Measurements from ENCODE around the gene CYP2W1. TPM values are rescaled to one million over a fixed set of nuclear protein-coding genes. Genes with fewer than 3 reads are reported as not detected.

Gene CYP2W1
- total RNA-seq, 1 donor from 2014 or later, result not detected

DNA sequence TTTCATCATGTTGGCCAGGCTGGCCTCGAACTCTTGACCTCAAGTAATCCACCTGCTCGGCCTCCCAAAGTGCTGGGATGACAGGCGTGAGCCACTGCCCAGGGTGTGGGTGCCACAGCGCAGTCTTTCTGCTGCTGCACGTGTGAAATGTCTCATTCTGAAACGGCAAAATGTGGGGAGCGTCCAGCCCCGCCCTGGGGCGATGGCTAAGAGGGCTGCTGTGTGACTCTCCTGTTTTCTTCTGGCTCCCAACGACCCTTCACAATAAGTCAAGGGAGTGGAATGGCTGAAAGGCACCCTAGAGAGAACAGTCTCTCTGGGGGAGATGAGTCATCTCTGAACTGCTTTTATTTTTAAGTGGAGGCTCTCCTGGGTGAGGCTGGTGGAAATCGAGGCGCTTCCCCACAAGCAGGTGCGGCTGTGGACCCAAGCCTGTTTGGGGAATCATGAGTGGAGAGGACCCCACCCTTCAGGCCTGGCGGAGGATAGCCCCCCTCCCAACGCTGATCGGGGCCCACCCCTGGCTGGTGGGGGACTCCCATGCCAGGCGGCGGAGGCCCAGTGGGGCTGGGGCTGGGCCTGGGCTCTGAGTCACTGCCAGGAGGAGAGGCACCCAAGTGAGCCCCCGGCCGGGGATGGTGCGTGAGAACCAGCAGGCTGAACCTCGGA, 46.5 kb upstream of the CYP2W1 start:
- no peak overlapping the region for H3K27ac Mint-ChIP-seq (ENCODE audit: unreplicated experiment)

DNA sequence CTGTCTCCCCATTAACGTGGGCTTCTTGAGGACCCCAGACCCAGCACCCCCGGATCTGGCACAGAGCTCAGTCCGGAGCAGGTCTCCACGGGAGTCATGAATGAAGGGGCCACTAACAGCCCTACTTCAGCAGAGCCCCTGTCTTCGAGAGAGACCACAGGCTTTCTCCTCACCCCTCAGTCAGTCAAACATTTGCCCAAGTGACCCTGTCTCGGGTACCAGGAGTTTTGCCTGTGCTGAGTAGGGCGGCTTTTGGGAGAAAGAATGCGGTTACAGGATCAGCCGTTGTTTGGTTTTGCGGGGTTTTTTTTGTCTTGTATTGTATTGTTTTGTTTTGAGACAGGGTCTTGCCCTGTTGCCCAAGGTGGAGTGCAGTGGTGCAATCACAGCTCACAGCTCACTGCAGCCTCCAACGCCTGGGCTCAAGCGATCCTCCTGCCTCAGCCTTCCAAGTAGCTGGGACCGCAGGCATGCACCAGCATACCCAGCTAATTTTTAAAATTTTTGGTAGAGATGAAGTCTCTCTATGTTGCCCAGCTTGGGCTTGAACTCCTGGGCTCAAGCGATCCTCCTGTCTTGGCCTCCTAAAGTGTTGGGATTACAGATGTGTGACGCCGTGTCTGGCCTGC, 45.0 kb upstream of the CYP2W1 start:
- Mint-ChIP-seq H3K27me3 (ENCODE audit: unreplicated experiment) (peaks cover 5% of the 10 kb centered on the region), H3K9me3 (ENCODE audit: unreplicated experiment) (no peaks in the 10 kb centered on the region), H3K27ac (ENCODE audit: unreplicated experiment) (no peak overlapping the region), H3K4me1 (ENCODE audit: unreplicated experiment) (no peaks in the 10 kb centered on the region), H3K4me3 (ENCODE audit: unreplicated experiment) (no peak overlapping the region), H3K36me3 (ENCODE audit: low read depth, unreplicated experiment) (peaks cover 6% of the 10 kb centered on the region)
- DNase-seq (ENCODE audit: low spot score), result no peak
- TF ChIP-seq, protein P1, sequence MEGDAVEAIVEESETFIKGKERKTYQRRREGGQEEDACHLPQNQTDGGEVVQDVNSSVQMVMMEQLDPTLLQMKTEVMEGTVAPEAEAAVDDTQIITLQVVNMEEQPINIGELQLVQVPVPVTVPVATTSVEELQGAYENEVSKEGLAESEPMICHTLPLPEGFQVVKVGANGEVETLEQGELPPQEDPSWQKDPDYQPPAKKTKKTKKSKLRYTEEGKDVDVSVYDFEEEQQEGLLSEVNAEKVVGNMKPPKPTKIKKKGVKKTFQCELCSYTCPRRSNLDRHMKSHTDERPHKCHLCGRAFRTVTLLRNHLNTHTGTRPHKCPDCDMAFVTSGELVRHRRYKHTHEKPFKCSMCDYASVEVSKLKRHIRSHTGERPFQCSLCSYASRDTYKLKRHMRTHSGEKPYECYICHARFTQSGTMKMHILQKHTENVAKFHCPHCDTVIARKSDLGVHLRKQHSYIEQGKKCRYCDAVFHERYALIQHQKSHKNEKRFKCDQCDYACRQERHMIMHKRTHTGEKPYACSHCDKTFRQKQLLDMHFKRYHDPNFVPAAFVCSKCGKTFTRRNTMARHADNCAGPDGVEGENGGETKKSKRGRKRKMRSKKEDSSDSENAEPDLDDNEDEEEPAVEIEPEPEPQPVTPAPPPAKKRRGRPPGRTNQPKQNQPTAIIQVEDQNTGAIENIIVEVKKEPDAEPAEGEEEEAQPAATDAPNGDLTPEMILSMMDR (IDR thresholded peaks at IDR 0.05; ENCODE audit: unreplicated experiment), result no peak

More for the DNA sequence above, 46.5 kb upstream of the CYP2W1 start:
- Mint-ChIP-seq H3K4me3 (ENCODE audit: unreplicated experiment) (no peak overlapping the region), H3K27me3 (ENCODE audit: unreplicated experiment) (no peaks in the 10 kb centered on the region), H3K4me1 (ENCODE audit: unreplicated experiment) (no peaks in the 10 kb centered on the region), H3K9me3 (ENCODE audit: unreplicated experiment) (no peaks in the 10 kb centered on the region), H3K36me3 (ENCODE audit: low read depth, unreplicated experiment) (no peaks in the 10 kb centered on the region)
- DNase-seq (ENCODE audit: low spot score), result no peak
- TF ChIP-seq, protein P1 (IDR thresholded peaks at IDR 0.05; ENCODE audit: unreplicated experiment), result no peak

DNA sequence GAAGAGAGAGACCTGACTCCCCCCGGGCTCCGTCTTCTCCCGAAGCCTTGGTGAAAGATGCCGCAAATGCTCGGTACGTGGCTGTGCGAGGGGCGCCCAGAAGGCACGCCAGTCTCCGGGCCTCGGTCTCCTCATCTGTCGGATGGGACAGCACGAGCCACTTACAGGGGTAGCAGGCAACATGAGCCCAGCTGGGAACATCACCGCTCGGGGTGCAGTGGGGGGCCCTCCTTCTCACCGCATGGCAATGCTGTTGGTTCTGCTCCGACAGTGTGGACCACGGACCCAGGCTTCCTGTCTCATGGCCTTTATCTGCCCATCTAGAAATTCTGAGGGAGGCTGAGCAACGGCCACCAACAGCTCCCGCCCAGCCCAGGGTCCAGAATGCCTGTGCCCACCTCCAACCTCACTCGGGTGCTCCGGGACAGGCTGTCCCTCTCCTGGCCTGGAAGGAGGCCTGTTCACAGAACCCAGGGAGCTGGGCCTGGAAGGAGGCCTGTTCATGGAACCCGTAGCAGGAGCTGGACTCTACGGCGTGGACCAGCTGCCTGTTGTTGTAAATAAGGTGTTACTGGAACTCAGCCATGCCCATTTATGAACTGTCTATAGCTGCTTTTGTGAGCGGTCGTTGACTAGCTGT, 44.3 kb upstream of the CYP2W1 start:
- no peak overlapping the region for H3K27ac Mint-ChIP-seq (ENCODE audit: unreplicated experiment)
- peaks cover 5% of the 10 kb centered on the region for H3K27me3 Mint-ChIP-seq (ENCODE audit: unreplicated experiment)
- H3K9me3 Mint-ChIP-seq (ENCODE audit: unreplicated experiment), result no peaks in the 10 kb centered on the region
- no peak overlapping the region for H3K4me3 Mint-ChIP-seq (ENCODE audit: unreplicated experiment)
- H3K36me3 Mint-ChIP-seq (ENCODE audit: low read depth, unreplicated experiment), result peaks cover 6% of the 10 kb centered on the region
- H3K4me1 Mint-ChIP-seq (ENCODE audit: unreplicated experiment), result no peaks in the 10 kb centered on the region
- TF ChIP-seq, protein P1 (IDR thresholded peaks at IDR 0.05; ENCODE audit: unreplicated experiment), result no peak
- DNase-seq (ENCODE audit: low spot score), result no peak

DNA sequence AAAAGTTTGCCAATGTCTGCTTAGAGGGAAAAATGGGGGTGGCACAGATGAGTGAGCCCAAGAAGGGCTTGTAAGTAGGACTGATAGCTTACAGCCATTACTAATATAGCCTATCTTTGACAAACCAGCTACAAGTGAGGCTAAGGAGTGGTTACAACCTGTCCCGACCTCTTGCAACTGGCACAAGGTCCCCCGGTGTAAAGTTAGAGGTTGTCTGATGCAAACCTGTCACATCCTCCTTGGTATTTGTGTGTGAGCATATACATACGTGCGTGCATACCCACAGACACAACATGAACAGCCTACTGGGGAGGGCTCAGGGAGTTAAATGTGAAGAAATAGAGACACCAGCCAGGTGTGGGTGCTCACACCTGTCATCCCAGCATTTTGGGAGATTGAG, 43.1 kb upstream of the CYP2W1 start:
- H3K27ac Mint-ChIP-seq (ENCODE audit: unreplicated experiment), result no peak overlapping the region
- H3K4me1 Mint-ChIP-seq (ENCODE audit: unreplicated experiment), result no peaks in the 10 kb centered on the region
- TF ChIP-seq, protein P1 (IDR thresholded peaks at IDR 0.05; ENCODE audit: unreplicated experiment), result no peak
- H3K4me3 Mint-ChIP-seq (ENCODE audit: unreplicated experiment), result no peak overlapping the region
- H3K9me3 Mint-ChIP-seq (ENCODE audit: unreplicated experiment), result no peaks in the 10 kb centered on the region
- peaks cover 6% of the 10 kb centered on the region for H3K36me3 Mint-ChIP-seq (ENCODE audit: low read depth, unreplicated experiment)
- no peak for DNase-seq (ENCODE audit: low spot score)
- peaks cover 5% of the 10 kb centered on the region for H3K27me3 Mint-ChIP-seq (ENCODE audit: unreplicated experiment)

Data from endothelial cell (in vitro differentiated cells).